ENCODE data around the gene TRPV3.

The TRPV3 gene

GRCh38 chr17:3507869-3508268, 49.7 kb downstream of the TRPV3 start:
- POLR2A ChIA-PET (ENCODE audit: low non-redundant PET): no interaction called here
- DNase-seq (ENCODE audit: low spot score): no peak

DNA sequence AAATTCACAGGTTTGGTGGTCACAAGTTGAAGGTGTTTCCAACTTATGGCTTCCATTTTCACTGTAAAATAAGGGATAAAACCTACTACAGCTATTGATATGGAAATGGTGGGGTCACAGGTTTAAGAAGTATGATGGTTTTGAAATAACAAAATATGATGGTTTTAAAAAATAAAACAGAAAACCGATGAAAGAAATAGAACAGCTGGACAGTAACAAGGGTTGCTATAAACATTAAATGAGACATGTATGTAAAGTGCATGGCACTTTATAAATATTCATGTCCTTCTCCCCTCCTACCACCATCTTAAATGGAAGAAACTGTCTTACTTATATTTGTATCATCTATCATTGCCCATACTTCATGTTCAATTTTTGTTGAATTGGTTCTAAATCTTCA, 50.5 kb downstream of the TRPV3 start:
- H3K27ac ChIP-seq: no peak overlapping the region
- POLR2A ChIA-PET (ENCODE audit: low non-redundant PET): no interaction called here
- CTCF ChIA-PET: no interaction called here
- TF ChIP-seq, protein P1, sequence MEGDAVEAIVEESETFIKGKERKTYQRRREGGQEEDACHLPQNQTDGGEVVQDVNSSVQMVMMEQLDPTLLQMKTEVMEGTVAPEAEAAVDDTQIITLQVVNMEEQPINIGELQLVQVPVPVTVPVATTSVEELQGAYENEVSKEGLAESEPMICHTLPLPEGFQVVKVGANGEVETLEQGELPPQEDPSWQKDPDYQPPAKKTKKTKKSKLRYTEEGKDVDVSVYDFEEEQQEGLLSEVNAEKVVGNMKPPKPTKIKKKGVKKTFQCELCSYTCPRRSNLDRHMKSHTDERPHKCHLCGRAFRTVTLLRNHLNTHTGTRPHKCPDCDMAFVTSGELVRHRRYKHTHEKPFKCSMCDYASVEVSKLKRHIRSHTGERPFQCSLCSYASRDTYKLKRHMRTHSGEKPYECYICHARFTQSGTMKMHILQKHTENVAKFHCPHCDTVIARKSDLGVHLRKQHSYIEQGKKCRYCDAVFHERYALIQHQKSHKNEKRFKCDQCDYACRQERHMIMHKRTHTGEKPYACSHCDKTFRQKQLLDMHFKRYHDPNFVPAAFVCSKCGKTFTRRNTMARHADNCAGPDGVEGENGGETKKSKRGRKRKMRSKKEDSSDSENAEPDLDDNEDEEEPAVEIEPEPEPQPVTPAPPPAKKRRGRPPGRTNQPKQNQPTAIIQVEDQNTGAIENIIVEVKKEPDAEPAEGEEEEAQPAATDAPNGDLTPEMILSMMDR (conservative IDR thresholded peaks at IDR 0.05; ENCODE audit: low read depth): no peak
- DNase-seq (ENCODE audit: low spot score): no peak

More at GRCh38 chr17:3507869-3508268, 49.7 kb downstream of the TRPV3 start:
- H3K27ac ChIP-seq: no peak overlapping the region
- CTCF ChIA-PET: no interaction called here
- TF ChIP-seq, protein P1 (conservative IDR thresholded peaks at IDR 0.05; ENCODE audit: low read depth): no peak

GRCh38 chr17:3506054-3506453, 51.6 kb downstream of the TRPV3 start:
- H3K27ac ChIP-seq: no peak overlapping the region
- ChIA-PET CTCF (no interaction called here), POLR2A (ENCODE audit: low non-redundant PET) (no interaction called here)
- TF ChIP-seq, protein P1 (conservative IDR thresholded peaks at IDR 0.05; ENCODE audit: low read depth): no peak
- DNase-seq (ENCODE audit: low spot score): no peak

GRCh38 chr17:3505008-3505407, 52.6 kb downstream of the TRPV3 start:
- H3K27ac ChIP-seq: no peak overlapping the region
- TF ChIP-seq, protein P1 (conservative IDR thresholded peaks at IDR 0.05; ENCODE audit: low read depth): no peak
- ChIA-PET POLR2A (ENCODE audit: low non-redundant PET) (no interaction called here), CTCF (interaction anchor here (0.7 kb wide), 1 partner anchor 143 kb away, joined by 3 read pairs; no protein-coding TSS in a partner anchor)
- DNase-seq (ENCODE audit: low spot score): no peak

DNA sequence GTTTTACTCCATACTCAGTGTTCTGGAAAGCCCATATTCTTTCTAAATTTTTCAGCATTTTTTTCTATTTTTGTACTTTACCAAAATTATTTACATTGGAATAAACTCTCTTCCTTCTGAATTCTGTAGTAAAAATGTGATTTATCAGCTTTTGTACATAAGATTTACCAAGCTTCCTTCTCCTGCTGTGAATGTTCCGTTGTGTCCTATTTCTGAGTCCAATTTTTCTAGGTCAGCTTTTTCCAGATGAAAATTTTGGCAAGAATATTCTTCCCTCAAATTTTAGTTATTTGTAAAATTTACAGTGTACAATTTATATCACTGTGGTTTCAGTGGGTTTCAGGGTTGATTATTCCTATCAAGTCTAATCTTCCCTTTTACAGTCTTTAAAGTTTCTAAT, 54.3 kb downstream of the TRPV3 start:
- DNase-seq (ENCODE audit: low spot score): no peak
- ChIA-PET CTCF (no interaction called here), POLR2A (ENCODE audit: low non-redundant PET) (no interaction called here)
- TF ChIP-seq, protein P1 (conservative IDR thresholded peaks at IDR 0.05; ENCODE audit: low read depth): no peak
- no peak overlapping the region for H3K27ac ChIP-seq

GRCh38 chr17:3502466-3502865, 55.1 kb downstream of the TRPV3 start:
- CTCF ChIA-PET: no interaction called here
- POLR2A ChIA-PET (ENCODE audit: low non-redundant PET): no interaction called here
- DNase-seq (ENCODE audit: low spot score): no peak
- no peak overlapping the region for H3K27ac ChIP-seq
- TF ChIP-seq, protein P1 (conservative IDR thresholded peaks at IDR 0.05; ENCODE audit: low read depth): no peak

GRCh38 chr17:3501344-3501743, 56.3 kb downstream of the TRPV3 start:
- H3K27ac ChIP-seq: no peak overlapping the region
- DNase-seq (ENCODE audit: low spot score): no peak
- POLR2A ChIA-PET (ENCODE audit: low non-redundant PET): no interaction called here
- TF ChIP-seq, protein P1 (conservative IDR thresholded peaks at IDR 0.05; ENCODE audit: low read depth): no peak
- CTCF ChIA-PET: interaction anchor here (0.7 kb wide), 1 partner anchor 124 kb away, joined by 3 read pairs; no protein-coding TSS in a partner anchor
